Fibroblast of gingiva (primary cell): ENCODE results near the gene B4GALNT1.
"Not testable (repeated sequence)": the region's sequence is repeated elsewhere in the genome, so short reads cannot be mapped to it uniquely, and the experiment has no call there.

Experiments
- DNase-seq: peaks from one replicate; pipeline ENCODE4 v3.0.0-alpha.2; 2011; ENCODE audit warnings: low read depth

The B4GALNT1 gene

GRCh38 chr12:57637364-57637763, 4.4 kb upstream of the B4GALNT1 start:
- DNase-seq, result no peak

- not testable (repeated sequence) for DNase-seq
Measured at GRCh38 chr12:57636731-57637130, 3.7 kb upstream of the B4GALNT1 start.

GRCh38 chr12:57632073-57632957, 686 bp downstream of the B4GALNT1 start:
- no peak for DNase-seq

- no peak for DNase-seq
Measured at GRCh38 chr12:57631566-57632072, 1.4 kb downstream of the B4GALNT1 start.

- no peak for DNase-seq
Measured at GRCh38 chr12:57630891-57631433, 2.0 kb downstream of the B4GALNT1 start.

- no peak for DNase-seq
Measured at GRCh38 chr12:57629897-57630471, 3.0 kb downstream of the B4GALNT1 start.

- DNase-seq, result no peak
Measured at GRCh38 chr12:57628280-57629191, 4.5 kb downstream of the B4GALNT1 start.

GRCh38 chr12:57627501-57628279, 5.3 kb downstream of the B4GALNT1 start:
- DNase-seq, result no peak

- DNase-seq, result no peak
Measured at GRCh38 chr12:57626921-57627445, 6.0 kb downstream of the B4GALNT1 start.

GRCh38 chr12:57626111-57626920, 6.7 kb downstream of the B4GALNT1 start:
- no peak for DNase-seq

- no peak for DNase-seq
Measured at GRCh38 chr12:57625261-57626032, 7.6 kb downstream of the B4GALNT1 start.

GRCh38 chr12:57624441-57625220, 8.4 kb downstream of the B4GALNT1 start:
- DNase-seq, result no peak

- no peak for DNase-seq
Measured at GRCh38 chr12:57623811-57624390, 9.1 kb downstream of the B4GALNT1 start.

- DNase-seq, result no peak
Measured at GRCh38 chr12:57623385-57623784, 9.6 kb downstream of the B4GALNT1 start.

GRCh38 chr12:57622293-57623245, 10.4 kb downstream of the B4GALNT1 start:
- no peak for DNase-seq

GRCh38 chr12:57621497-57622292, 11.3 kb downstream of the B4GALNT1 start:
- DNase-seq, result no peak
